Stimulated activated CD8-positive, alpha-beta memory T cell treated with anti-CD3 and anti-CD28 coated beads, Interleukin-4, amount 100 ng/mL, for 48 hours (primary cell): Measurements from ENCODE around the gene LRRC72.
"Not testable (repeated sequence)": the region's sequence is repeated elsewhere in the genome, so short reads cannot be mapped to it uniquely, and the experiment has no call there.

Experiments
- DNase-seq: peaks from one replicate; pipeline ENCODE4 v3.0.0-alpha.2; 2020

The LRRC72 gene

DNA sequence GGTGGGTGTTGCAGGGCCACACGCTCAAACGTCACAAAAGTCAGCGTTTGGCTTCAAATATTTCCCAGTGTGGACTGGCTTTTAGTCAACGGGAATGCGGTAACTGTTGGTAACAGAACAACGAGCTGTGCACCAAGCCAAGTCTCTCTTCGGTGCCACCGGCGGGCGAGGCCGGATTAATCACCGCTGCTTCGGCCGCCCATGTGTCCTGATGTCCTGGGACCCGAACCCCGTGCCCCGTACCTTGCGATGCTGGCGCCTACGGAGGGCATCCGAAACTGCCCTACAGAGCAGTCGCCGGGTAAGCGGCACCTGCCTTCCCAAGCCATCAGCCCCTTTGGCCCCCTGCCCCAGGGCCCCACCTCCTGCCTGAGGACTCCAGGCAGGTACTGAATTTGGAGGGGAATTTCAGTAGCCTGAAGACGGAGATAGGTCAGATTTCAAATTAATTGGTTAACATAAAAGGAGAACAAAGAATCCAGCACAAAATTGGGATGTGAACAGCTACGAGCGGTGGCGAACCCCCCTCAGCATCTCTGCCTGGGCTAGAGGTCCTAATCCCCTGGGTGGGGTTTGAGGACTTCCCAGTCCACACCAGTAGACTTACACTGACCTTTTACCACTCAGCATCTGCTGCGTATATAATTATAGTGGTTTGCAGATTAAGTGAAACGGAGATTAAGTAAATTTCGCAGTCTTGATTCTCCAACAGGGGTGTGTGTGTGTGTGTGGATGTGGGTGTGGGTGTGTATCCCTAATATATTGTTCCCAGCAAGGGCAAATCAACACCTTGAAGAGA, at the start of gene LRRC72:
LRRC72 (plus strand) TSS at position 84 of the 799 bp plus-strand sequence; CDS start at position 212, 128 bp downstream.
- DNase-seq: no peak

DNA sequence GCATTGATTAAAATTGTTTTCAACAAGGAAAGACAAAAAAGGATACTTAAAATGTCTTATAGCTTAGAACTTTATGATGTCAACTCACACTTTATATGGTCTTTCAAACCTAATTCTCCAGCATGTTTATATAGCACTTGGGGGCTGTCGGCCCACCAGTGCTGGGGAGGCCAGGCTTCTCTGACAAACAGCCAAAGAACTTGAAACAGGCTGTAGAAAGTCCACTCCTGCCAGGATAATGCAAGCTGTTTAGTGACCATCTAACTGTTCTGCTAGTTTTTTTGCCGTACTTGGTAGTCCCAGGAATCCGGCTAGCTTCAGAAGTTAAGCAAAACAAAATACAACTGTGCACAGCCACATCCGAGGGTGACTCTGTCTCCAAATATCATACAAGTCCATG, 47.5 kb upstream of the LRRC72 start:
- DNase-seq: no peak

GRCh38 chr7:16479591-16479990, 47.0 kb upstream of the LRRC72 start:
- no peak for DNase-seq

DNA sequence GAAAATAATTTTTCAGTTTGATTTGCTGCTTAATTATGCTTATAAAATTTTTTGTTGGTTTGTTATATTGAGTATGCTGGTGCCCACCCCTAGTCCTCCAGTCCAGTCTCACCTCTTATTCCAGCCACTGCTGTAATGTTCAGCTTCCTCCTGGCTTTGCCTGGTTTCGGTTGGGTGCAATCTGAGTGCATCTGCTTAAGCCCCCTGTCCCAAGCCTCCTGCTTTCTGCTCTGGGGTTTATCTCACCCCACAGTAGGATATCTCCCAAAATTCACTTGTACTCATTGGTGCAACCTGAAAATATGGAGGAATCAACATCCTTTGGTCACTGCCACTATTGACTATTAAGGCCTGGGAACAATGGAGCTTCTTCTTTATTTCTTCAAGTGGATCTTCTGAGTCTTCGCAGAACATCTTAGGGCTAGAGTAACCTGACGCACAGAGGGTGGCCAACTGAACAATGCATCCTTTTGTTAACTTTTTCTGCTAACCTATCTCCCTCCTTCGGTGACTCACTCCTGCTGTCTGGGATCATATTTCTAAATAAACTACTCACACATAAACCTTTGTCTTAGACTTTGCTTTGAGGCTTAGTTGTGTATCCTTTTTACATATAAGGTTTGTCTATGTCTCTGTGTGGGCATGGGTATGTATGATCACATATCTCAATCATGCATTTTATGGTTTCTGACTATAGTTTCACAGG, 42.0 kb upstream of the LRRC72 start:
- DNase-seq: no peak

- DNase-seq: no peak
Measured at GRCh38 chr7:16491148-16491547, 35.5 kb upstream of the LRRC72 start.

DNA sequence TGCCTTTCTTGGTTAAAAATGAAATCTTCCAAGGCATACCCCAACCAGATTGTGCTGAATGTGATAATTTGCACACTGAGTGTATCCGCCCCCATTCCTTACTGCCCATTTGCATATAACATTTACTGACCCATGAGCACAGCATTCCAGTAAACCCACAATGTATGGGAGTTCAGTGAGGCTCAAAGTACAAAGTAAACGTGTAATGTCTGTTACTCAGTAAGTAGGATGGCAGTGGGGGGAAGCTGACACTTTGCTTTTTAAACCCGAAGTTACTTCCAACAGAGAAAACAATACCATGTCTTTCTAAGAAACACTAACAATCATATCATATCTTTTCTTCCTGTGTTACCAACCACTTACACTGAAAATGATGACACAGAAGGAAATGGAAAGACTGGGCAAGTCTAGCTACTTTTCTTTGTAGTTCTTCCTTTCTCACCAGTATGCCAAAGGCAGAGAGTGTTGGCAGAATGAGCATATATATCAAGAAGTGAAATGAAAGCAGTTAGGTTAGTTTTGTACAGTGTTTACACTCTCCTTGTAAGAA, 34.0 kb upstream of the LRRC72 start:
- no peak for DNase-seq

- no peak for DNase-seq
Measured at GRCh38 chr7:16493266-16493665, 33.4 kb upstream of the LRRC72 start.

DNA sequence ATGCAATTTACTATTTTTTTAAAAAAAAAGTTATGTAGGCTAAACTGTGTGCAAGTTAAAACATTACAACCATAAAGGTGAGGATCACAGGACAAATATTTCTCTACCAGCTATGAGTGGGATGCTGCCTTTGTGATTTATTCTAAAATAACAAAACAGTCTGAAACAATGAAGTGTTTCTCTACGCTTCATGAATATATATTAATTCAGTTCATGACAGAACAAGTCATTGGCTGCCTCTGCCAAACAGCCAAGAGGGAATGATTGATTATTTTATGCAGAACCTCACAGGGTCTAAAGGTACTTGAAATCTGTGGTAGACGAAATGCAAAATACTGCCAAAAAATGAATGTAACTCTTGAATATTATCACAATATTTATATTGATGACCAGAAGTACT, 32.1 kb upstream of the LRRC72 start:
- no peak for DNase-seq

DNA sequence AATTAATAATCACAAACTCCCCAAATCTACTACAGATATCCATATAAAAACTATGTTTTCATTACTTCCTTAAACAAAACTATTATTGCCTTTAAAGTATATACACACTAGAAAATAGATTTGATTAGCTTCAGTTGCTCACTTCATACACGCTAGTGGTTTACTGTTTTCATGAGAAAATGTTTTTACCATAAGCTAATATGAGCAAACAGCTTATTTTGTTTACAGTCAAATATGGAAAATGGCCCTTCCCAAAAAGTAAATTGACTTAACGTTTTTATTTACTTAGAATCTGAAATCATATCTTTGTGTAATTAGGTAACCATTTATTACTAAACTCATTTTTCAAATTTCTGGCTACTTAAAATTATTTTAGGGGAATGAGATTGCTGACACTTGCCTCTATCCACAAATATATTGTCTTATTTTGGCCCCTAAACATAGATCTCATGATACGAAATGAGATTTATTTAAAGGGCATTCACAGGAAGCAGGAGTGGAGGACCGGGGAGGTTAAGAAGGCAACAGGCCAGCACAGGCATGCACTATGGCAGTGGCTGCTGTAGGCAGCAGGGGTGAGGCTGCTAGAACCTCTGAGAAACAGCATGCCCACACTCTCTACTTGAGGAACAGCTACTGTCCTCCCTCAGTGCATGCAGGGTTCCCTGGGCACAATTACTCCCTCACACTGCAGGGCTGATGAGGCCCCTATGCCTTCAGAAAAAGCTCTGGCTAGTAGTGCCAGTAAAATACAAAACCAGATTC, 31.5 kb upstream of the LRRC72 start:
- DNase-seq: no peak

GRCh38 chr7:16498122-16498521, 28.5 kb upstream of the LRRC72 start:
- no peak for DNase-seq

GRCh38 chr7:16502303-16502702, 24.3 kb upstream of the LRRC72 start:
- no peak for DNase-seq

- DNase-seq: no peak
Measured at GRCh38 chr7:16504019-16504418, 22.6 kb upstream of the LRRC72 start.

GRCh38 chr7:16506422-16506821, 20.2 kb upstream of the LRRC72 start:
- not testable (repeated sequence) for DNase-seq

GRCh38 chr7:16509829-16510228, 16.8 kb upstream of the LRRC72 start:
- DNase-seq: no peak

DNA sequence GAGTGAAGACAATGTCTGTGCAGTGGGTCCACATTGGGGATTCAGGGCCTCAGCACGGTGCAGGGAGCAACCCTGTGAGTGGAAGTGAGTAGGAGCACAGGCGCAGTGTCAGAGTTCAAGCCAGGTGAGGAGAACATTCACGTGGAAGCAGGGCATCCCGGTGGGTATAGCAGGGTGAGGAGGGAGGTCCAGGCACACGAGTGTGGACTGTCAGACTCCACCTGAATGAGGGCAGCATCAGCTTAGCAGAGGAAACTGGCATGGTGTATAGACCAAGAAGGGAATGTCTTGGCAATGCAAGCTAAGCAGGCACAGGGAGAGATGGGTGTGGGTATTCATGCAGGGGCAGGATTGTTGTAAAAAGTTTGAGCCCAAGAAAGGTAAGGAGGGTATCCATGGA, 15.3 kb upstream of the LRRC72 start:
- no peak for DNase-seq

DNA sequence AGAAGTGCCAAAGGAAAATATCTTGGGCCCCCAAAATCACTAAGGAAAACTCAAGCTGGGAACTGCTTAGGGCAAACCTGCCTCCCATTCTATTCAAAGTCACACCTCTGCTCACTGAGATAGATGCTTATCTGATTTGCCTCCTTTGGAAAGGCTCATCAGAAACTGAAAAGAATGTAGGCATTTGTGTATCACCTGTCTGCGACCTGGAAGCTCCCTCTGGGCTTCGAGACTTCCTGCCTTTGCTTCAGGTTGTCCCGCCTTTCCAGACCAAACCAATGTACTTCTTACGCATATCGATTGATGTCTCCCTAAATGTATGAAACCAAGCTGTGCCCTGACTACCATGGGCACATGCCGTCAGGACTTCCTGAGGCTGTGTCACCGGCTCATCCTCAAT, 14.5 kb upstream of the LRRC72 start:
- DNase-seq: no peak

- DNase-seq: no peak
Measured at GRCh38 chr7:16514271-16514670, 12.4 kb upstream of the LRRC72 start.

- no peak for DNase-seq
Measured at GRCh38 chr7:16514729-16515128, 11.9 kb upstream of the LRRC72 start.

DNA sequence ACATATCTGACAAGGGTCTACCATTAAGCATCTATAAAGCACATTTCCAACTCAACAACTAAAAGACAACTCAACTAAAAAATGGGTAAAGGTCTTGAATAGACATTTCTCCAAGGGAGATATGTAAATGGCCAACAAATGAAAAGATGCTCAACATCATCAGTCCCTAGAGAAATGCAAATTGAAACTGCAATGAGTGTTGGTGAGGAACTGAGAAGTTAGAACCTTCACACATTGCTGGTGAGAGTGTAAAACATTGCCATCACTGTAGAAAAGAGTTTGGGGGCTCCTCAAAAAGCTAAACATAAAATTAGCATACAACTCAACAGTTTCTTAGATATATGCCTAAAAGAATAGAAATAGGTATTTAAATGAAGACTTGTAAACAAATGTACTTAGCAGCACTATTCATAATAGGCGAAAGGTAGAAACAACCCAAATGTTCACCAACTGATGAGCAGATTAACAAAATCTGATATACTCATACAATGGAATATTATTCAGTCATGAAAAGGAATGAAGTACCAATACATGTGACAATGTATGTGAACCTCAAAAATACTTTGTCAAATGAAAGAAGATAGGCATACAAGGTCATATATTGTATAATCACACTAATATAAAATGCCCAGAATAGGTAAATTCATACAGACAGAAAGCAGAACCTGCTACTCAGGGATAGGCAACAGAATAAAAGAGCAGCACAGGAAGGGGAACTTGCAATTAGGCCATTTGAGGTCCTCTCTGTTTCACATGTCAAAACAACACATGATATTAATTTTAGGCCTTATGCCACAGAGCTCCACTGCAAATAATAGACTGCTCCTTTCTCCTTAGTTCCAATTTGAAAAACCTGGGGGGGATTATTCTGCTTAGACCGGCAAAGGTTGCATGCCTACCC, 10.6 kb upstream of the LRRC72 start:
- no peak for DNase-seq

DNA sequence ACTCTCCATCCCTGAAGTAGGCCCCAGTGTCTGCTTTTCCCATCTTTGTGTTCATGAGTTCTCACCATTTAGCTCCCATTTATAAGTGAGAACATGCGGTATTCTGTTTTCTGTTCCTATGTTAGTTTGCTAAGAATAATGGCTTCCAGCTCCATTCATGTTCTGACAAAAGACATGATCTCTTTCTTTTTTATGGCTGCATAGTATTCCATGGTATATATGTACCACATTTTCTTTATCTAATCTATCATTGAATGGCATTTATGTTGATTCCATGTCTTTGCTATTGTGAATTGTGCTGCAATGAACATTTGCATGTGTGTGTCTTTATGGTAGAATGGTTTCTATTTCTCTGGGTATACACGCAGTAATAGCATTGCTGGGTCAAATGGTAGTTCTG, 6.6 kb upstream of the LRRC72 start:
- DNase-seq: not testable (repeated sequence)

DNA sequence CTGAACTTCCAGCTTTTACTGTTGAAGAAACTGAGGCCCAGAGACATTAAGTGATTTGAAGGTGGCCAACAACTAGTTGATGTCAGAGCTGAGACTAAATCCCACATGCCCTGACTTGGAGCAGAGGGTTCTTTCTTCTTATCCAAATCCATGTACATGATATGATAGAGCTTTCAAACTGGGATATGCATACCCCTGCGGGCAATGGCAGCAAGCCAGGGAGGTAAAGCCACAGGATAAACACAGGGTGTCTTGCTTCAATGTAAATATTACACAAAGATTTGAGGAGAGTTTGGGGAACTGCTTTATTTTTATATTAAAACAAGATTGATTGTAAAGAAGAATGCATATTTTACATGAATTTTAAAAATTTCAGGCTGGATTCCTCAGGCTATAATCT, 2.3 kb upstream of the LRRC72 start:
- no peak for DNase-seq

GRCh38 chr7:16528520-16528919, 1.9 kb downstream of the LRRC72 start:
- no peak for DNase-seq
